ENCODE measurements around the gene GOLIM4.

GOLIM4 gene

DNA sequence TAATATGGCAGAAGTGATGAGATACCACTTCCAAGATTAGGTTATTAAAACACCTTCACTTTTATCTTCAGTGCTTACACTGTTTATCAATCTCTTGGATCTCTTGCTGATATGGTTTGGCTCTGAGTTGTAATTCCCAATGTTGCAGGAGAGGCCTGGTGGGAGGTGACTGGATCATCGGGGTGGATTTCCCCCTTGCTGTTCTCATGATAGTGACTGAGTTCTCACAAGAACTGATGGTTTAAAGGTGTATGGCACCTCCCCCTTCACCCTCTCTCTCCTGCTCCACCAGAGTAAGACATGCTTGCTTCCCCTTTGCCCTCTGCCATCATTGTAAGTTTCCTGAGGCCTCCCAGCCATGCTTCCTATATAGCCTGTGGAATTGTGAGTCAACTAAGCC lies 11.8 kb downstream of the GOLIM4 start:
- TF ChIP-seq, protein P1, sequence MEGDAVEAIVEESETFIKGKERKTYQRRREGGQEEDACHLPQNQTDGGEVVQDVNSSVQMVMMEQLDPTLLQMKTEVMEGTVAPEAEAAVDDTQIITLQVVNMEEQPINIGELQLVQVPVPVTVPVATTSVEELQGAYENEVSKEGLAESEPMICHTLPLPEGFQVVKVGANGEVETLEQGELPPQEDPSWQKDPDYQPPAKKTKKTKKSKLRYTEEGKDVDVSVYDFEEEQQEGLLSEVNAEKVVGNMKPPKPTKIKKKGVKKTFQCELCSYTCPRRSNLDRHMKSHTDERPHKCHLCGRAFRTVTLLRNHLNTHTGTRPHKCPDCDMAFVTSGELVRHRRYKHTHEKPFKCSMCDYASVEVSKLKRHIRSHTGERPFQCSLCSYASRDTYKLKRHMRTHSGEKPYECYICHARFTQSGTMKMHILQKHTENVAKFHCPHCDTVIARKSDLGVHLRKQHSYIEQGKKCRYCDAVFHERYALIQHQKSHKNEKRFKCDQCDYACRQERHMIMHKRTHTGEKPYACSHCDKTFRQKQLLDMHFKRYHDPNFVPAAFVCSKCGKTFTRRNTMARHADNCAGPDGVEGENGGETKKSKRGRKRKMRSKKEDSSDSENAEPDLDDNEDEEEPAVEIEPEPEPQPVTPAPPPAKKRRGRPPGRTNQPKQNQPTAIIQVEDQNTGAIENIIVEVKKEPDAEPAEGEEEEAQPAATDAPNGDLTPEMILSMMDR (IDR thresholded peaks at IDR 0.05; ENCODE audit: insufficient read depth, missing control alignments) = no peak
- FAIRE-seq (no peak), DNase-seq (ENCODE audit: insufficient read length, low spot score) (no peak)

DNA sequence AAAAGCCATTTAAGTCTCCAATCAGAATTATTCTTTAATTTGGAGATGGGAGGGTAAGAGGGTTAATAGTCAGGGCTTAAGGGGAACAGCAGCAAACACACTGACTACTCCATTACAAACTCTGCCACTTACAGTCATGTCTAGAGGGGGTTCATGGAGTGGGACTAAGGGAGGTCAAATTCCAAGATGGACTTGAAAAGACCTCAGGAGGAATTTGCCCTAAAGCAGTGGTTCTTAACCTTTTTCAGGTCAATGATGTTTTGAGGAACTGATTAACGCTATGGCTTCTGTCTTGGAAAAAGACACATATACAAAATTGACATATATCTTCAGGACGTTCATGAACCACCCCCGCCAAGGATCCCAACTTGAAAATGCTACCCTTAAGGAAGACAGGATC lies 13.9 kb downstream of the GOLIM4 start:
- TF ChIP-seq, protein P1 (IDR thresholded peaks at IDR 0.05; ENCODE audit: insufficient read depth, missing control alignments) = no peak
- DNase-seq (ENCODE audit: insufficient read length, low spot score) (no peak), FAIRE-seq (no peak)

DNA sequence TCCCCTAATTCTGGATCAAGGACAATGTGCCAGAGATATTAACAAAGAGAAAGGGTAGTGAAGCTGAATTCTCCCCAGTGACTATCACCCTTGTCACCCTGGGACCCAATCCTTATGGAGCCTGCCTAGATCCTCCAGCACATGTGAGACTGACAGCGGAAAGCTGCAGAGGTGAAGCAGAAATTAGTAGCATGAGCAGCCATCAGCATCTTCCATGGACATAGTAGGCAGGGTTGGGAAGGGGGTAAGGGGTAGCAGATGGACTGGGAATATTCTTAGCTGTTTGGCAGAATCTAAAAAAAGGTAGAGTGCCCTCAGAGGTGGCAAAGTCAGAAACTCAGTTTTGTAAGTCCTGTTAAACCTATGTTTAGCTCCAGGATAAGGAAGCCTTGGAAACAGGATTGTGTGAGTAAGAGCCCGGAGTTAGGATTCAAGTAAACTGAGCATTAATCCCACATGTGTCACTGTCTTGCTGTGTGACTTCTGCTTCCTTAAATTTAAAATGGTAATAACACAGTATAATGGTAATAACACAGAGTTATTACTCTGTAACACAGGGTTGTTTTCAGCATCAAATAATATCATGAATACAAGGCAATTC lies 14.5 kb downstream of the GOLIM4 start:
- FAIRE-seq (peak; percentile 80), DNase-seq (ENCODE audit: insufficient read length, low spot score) (no peak)
- TF ChIP-seq, protein P1 (IDR thresholded peaks at IDR 0.05; ENCODE audit: insufficient read depth, missing control alignments) = no peak

DNA sequence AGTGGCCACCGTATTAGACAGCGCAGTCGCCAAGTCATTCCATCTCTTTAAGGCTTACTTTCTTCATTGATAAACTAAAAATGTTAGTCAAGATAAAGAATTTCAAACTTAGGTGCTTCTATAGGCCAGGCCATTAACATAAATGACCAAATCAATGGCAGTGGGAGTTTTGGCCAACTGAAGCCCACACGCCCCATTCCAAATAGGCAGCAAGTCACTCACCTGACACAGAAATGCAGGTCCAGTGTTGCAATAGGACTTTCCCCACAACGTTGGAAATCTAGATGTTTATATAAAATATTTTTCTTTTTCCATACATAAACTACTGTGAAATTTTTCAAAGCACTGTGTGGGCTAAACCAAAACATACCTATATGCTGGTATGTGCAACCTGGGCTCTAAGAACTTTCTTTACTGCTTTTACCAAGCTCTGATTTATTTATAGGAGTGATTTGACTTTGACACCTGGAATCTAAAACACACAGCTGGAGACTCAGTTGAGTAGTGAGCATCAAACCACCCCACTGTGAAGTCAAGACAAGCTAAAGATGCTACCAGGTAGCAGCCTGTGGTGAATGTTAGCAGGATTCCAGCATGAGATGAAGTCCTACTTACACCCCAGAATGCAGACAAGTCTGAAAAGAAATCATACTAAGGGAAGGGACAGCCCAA lies 15.1 kb downstream of the GOLIM4 start:
- DNase-seq (ENCODE audit: insufficient read length, low spot score) = no peak
- TF ChIP-seq, protein P1 (IDR thresholded peaks at IDR 0.05; ENCODE audit: insufficient read depth, missing control alignments) = no peak
- no peak for FAIRE-seq

DNA sequence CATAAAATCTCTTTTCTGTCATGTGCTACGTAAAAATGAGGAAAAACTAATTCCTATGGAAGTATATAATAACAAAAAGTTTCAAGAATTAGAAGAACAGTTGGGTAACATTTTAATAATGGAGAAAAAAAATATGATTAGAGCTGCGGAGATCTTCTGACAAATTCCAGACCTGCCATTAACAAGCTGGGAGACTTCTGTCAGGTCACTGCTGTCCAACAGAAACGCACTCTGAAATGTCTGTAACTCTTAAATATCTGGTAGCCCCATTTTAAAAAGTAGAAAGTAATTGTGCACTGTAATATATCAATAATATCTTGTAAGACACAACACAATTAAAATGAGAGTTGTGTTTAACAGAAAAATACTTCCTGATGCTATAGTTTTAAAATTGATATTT lies 15.7 kb downstream of the GOLIM4 start:
- FAIRE-seq (no peak), DNase-seq (ENCODE audit: insufficient read length, low spot score) (no peak)
- TF ChIP-seq, protein P1 (IDR thresholded peaks at IDR 0.05; ENCODE audit: insufficient read depth, missing control alignments) = no peak

DNA sequence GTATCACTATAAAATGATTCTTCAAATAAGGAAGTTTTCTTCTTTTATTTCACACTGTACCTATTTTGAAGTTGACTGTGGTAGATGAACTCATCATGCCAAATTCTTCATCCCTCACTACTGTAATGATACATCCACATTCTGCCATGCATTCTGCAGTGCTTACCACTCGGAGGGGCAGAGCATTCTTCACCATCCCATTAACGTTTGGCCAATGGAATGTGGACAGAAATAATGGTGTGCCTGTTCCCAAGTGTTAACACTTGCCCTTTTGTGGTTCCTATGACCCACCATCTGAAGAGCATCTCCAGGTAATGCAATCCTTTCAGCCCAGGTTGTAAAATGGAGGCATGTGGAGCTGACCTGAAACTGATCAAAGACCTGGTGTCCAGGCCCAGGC lies 18.6 kb downstream of the GOLIM4 start:
- TF ChIP-seq, protein P1 (IDR thresholded peaks at IDR 0.05; ENCODE audit: insufficient read depth, missing control alignments) = no peak
- DNase-seq (ENCODE audit: insufficient read length, low spot score) (no peak), FAIRE-seq (peak; percentile 6)

Data from D721Med (cell line).